Transverse colon (tissue), 4 donors: Measurements from ENCODE around the gene HEPH. TPM values are rescaled to one million over a fixed set of nuclear protein-coding genes. Genes with fewer than 3 reads are reported as not detected.
"Not testable (repeated sequence)": the region's sequence is repeated elsewhere in the genome, so short reads cannot be mapped to it uniquely, and the experiment has no call there.

ENCODE experiments used
- DNase-seq: peaks from one replicate; pipeline ENCODE4 v3.0.0-alpha.2; 2019
- H3K27ac ChIP-seq, 4 donors: fragments of 200-600 bp; sonication (generic); 2 replicates each; pipeline ENCODE4 v1.5.1; 2016 to 2018; ENCODE audit warnings: inconsistent platforms in 4 of 4
- H3K27me3 ChIP-seq: fragments of 200-600 bp; sonication (generic); 2 replicates; pipeline ENCODE4 v1.5.1; 2017; ENCODE audit warnings: inconsistent platforms
- H3K36me3 ChIP-seq, 4 donors: fragments of 200-600 bp; sonication (generic); 2 replicates each; pipeline ENCODE4 v1.5.1; 2017 to 2019; ENCODE audit warnings: inconsistent platforms in 4 of 4
- H3K4me1 ChIP-seq, 4 donors: fragments of 200-600 bp; sonication (generic); 2 replicates each; pipeline ENCODE4 v1.5.1; 2017 to 2020; ENCODE audit warnings: inconsistent platforms in 4 of 4
- H3K4me3 ChIP-seq, 4 donors: fragments of 200-600 bp; sonication (generic); 1 replicate in 1 of 4; 2 replicates in 3 of 4; pipeline versions ENCODE4 v1.5.1 to v1.6.1; 2017 to 2019; ENCODE audit warnings: inconsistent platforms in 4 of 4
- H3K9me3 ChIP-seq, 2 donors: fragments of 200-600 bp; sonication (generic); 2 replicates each; pipeline ENCODE4 v1.5.1; 2017 to 2019; ENCODE audit warnings: inconsistent platforms in 2 of 2
- EP300 ChIP-seq: sonication (generic); formaldehyde crosslinking; IDR thresholded peaks from one replicate; pipeline ENCODE4 v1.6.1; 2017; ENCODE audit warnings: antibody characterized with exemption, low read depth
- POLR2A ChIP-seq: fragments of 450-650 bp; IDR thresholded peaks from one replicate; pipeline ENCODE4 v1.6.1; 2016; ENCODE audit warnings: antibody characterized with exemption, mild to moderate bottlenecking, moderate library complexity
- POLR2AphosphoS5 ChIP-seq, 3 donors: sonication (generic); formaldehyde crosslinking; IDR thresholded peaks; one replicate each; pipeline ENCODE4 v1.6.1; 2016; ENCODE audit warnings: antibody characterized with exemption in 3 of 3
- WGBS, 2 donors: methylation state at CpG; one replicate each; pipeline ENCODE4 v1.1.5; 2018; ENCODE audit warnings: low coverage in 1 of 2; 5-methylcytosine and 5-hydroxymethylcytosine counted together
- in situ Hi-C, 4 donors: fragments of 200-750 bp; cut with MboI; loops; one replicate each; pipeline versions ENCODE4 v1.15.0 to v1.15.1; 2017; ENCODE audit warnings: low sequenced_read_pairs in 3 of 4, low pct_ligation_motif_present in 1 of 4, low pct_unique_long_range_greater_than_20kb in 1 of 4
- intact Hi-C: fragments of 100-400 bp; cut with DNase I; formaldehyde crosslinking; loops from one replicate; pipeline ENCODE4 v1.15.1; 2023; ENCODE audit warnings: low total_unique reads
- total RNA-seq, 4 donors: library from RNA; depleted of rRNA; stranded (reverse); fragments of >200 nt; gene quantifications; one replicate each; pipeline ENCODE4 v1.1.0, GENCODE V29; 2016
- TF ChIP-seq, protein P1 (sequence below), 5 experiments: fragments of 200-600 bp in 3 of 5; fragments of 450-650 bp in 2 of 5; sonication (generic) in 3 of 5; IDR thresholded peaks; 1 replicate in 2 of 5; 2 replicates in 3 of 5; pipeline ENCODE4 v1.5.1; 2016 to 2017; ENCODE audit warnings: antibody characterized with exemption in 5 of 5, inconsistent platforms in 3 of 5, mild to moderate bottlenecking in 2 of 5, moderate library complexity in 1 of 5

HEPH gene
- total RNA-seq, 4 donors from 2014 or later: 114 to 205 (median 155) TPM

DNA sequence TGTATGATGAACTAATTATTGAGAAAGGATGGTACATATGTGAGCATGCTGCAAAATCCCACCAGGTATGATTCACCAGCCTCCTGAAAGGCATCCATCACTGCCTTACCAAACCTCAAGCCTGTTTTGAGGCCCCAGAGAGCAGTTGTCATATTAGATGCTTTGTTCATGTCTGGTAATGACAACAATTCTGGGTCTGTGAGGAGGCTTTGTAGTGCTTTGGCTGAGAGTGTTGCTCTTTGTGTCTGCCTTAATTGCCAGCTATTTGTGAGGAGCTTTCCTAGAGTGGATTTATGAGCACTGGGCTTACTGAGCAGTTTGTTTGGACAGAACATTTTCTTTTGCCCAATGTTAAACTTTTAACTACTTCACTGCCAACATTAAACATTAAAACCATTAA lies 69.2 kb downstream of the HEPH start:
- Histone ChIP-seq H3K36me3 (no peaks in the 10 kb centered on the region), H3K27me3 (no peaks in the 10 kb centered on the region), H3K4me1 (no peaks in the 10 kb centered on the region), H3K9me3 (no peaks in the 10 kb centered on the region), H3K4me3 (no peak overlapping the region), H3K27ac (no peak overlapping the region)
- in situ Hi-C loops: no loop called here
- intact Hi-C loops: no loop called here
- no peak for TF ChIP-seq POLR2AphosphoS5 (IDR thresholded peaks at IDR 0.05)
- no peak for TF ChIP-seq EP300
- TF ChIP-seq, protein P1, sequence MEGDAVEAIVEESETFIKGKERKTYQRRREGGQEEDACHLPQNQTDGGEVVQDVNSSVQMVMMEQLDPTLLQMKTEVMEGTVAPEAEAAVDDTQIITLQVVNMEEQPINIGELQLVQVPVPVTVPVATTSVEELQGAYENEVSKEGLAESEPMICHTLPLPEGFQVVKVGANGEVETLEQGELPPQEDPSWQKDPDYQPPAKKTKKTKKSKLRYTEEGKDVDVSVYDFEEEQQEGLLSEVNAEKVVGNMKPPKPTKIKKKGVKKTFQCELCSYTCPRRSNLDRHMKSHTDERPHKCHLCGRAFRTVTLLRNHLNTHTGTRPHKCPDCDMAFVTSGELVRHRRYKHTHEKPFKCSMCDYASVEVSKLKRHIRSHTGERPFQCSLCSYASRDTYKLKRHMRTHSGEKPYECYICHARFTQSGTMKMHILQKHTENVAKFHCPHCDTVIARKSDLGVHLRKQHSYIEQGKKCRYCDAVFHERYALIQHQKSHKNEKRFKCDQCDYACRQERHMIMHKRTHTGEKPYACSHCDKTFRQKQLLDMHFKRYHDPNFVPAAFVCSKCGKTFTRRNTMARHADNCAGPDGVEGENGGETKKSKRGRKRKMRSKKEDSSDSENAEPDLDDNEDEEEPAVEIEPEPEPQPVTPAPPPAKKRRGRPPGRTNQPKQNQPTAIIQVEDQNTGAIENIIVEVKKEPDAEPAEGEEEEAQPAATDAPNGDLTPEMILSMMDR (IDR thresholded peaks at IDR 0.05): no peak
- no peak for TF ChIP-seq POLR2A
- DNase-seq: no peak

DNA sequence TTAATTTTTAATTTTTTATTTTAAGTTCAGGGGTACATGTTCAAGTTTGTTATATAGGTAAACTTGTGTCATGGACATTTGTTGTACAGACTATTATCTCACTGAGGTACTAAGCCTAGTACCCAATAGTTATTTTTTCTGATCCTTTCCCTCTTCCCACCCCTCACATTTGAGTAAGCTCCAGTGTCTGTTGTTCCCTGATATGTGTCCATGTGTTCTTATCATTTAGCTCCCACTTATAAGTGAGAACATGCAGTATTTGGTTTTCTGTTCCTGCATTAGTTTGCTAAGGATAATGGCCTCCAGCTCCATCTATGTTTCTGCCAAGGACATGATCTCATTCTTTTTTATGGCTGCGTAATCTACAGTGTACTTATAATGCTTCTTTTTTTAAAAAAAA lies 69.9 kb downstream of the HEPH start:
- 86% methylated on average over 1 of the region's 1 CpG; no CpG with 5 or more reads in 1 of the 2 donors for WGBS, 2 donors
- intact Hi-C loops, DNase-seq, in situ Hi-C loops, H3K4me1 ChIP-seq, H3K36me3 ChIP-seq, H3K27me3 ChIP-seq, H3K9me3 ChIP-seq, H3K27ac ChIP-seq, H3K4me3 ChIP-seq: not testable (repeated sequence)

DNA sequence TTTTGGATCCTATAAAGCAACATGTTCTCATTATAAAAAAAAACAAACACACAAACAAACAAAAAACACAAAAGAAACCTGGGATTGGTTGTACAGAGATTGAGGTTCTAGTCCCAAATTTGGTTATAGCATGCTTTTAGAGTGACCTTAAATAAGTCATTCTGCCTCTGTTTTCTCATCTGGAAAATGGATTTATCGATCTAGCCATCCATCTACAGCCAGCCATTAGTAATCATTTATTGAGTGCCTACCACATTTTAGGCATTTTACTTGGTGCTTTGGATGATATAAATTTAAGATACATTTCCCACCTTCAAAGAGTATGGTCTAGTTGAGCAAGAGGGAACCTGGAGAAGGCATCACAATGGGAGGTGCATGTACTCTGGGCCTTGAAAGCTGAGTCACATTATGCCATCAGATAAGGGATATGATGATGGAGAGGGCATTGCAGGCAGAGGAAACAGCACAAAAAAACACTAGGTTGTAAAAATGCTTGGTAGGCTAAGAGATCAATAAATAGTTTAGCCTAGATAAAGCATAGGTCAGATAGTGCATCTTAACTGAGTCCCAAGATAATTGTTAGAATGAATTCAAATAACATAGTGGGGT lies 91.4 kb downstream of the HEPH start:
- TF ChIP-seq EP300: no peak
- TF ChIP-seq POLR2AphosphoS5 (IDR thresholded peaks at IDR 0.05): no peak
- TF ChIP-seq, protein P1 (IDR thresholded peaks at IDR 0.05): no peak
- TF ChIP-seq POLR2A: no peak
- H3K9me3 ChIP-seq: no peaks in the 10 kb centered on the region
- intact Hi-C loops (no loop called here), in situ Hi-C loops (no loop called here)
- no peak for DNase-seq
- H3K4me3 ChIP-seq: no peak overlapping the region
- no peaks in the 10 kb centered on the region for H3K4me1 ChIP-seq
- H3K27me3 ChIP-seq: no peaks in the 10 kb centered on the region
- H3K36me3 ChIP-seq: no peaks in the 10 kb centered on the region
- WGBS, 2 donors: 83 to 100% methylated on average over 1 of the region's 1 CpG
- no peak overlapping the region for H3K27ac ChIP-seq

DNA sequence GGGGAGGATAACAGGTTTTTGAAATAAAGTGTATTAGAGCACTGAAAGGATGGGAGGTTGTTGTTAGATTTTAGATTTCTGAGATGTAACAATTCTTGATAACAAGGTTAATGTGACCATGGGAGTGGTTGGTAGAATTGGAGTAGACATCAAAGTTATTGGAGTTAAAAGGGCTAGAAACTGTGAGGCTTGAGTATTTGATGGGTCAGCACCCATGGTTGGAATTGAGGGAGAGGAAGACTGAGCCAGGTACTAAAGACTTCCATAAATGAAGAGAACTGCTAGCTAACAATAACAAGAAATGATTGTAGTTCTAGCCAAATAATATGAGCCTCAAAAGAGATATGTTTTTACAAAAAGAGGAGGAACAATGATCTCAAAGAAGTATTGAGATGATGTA lies 98.8 kb downstream of the HEPH start:
- no peaks in the 10 kb centered on the region for H3K9me3 ChIP-seq
- H3K4me3 ChIP-seq: no peak overlapping the region
- DNase-seq: no peak
- H3K27me3 ChIP-seq: no peaks in the 10 kb centered on the region
- no peak for TF ChIP-seq POLR2AphosphoS5 (IDR thresholded peaks at IDR 0.05)
- no peak for TF ChIP-seq POLR2A
- no peak for TF ChIP-seq EP300
- TF ChIP-seq, protein P1 (IDR thresholded peaks at IDR 0.05): no peak
- H3K27ac ChIP-seq: no peak overlapping the region
- no peaks in the 10 kb centered on the region for H3K4me1 ChIP-seq
- in situ Hi-C loops: no loop called here
- H3K36me3 ChIP-seq: peaks cover 0 to 5% (median 0%) of the 10 kb centered on the region in 4 donors
- intact Hi-C loops: no loop called here

Other genes starting within 250 kb of the HEPH start
- 10 to 100 TPM in 3 of 4 donors, 1 to 10 TPM in 1; 7.5 to 66.9 (median 32.1) TPM for gene VSIG4, start 124.2 kb upstream of the HEPH start, total RNA-seq